OCI-LY3 (cell line): Measurements from ENCODE around the gene CREB5.

Experiments
- H2AFZ ChIP-seq: fragments of 200-600, 300-600 bp; shearing (Covaris generic); 2 replicates; pipeline ENCODE4 v1.6.0; 2014; ENCODE audit warnings: antibody characterized with exemption, low read depth, low read length
- H3K27ac ChIP-seq: fragments of 200-600, 300-600 bp; sonication (generic); 2 replicates; pipeline ENCODE4 v1.5.1; 2014; ENCODE audit warnings: mild to moderate bottlenecking, low read length, moderate library complexity, mixed read lengths
- H3K27me3 ChIP-seq: fragments of 200-600, 300-600 bp; sonication (generic); 2 replicates; pipeline ENCODE4 v1.6.1; 2014; ENCODE audit warnings: low read depth, low read length, mixed read lengths
- H3K36me3 ChIP-seq: fragments of 200-600, 300-600 bp; sonication (generic); replicated peaks from 2 replicates; pipeline ENCODE3; 2014; ENCODE audit warnings: low read depth, low read length, mixed read lengths
- H3K4me1 ChIP-seq: fragments of 300-600, 200-600 bp; sonication (generic); 2 replicates; pipeline ENCODE4 v1.6.1; 2014; ENCODE audit warnings: low read length, mixed read lengths
- H3K4me2 ChIP-seq: fragments of 200-600, 300-600 bp; sonication (generic); 2 replicates; pipeline ENCODE4 v1.6.1; 2014; ENCODE audit warnings: low read length, mixed read lengths
- H3K4me3 ChIP-seq: fragments of 300-600, 200-600 bp; sonication (generic); 2 replicates; pipeline ENCODE4 v1.5.1; 2014; ENCODE audit warnings: antibody characterized with exemption, mild to moderate bottlenecking, low read length, moderate library complexity
- H3K79me2 ChIP-seq: fragments of 300-600, 200-600 bp; shearing (Covaris generic); 2 replicates; pipeline ENCODE4 v1.6.1; 2014; ENCODE audit warnings: mild to moderate bottlenecking, low read length, mixed read lengths
- H3K9ac ChIP-seq: fragments of 300-600, 200-600 bp; shearing (Covaris generic); 2 replicates; pipeline ENCODE4 v1.6.0; 2014; ENCODE audit warnings: mild to moderate bottlenecking, low read length, moderate library complexity
- H3K9me3 ChIP-seq: fragments of 200-600, 300-600 bp; shearing (Covaris generic); 2 replicates; pipeline ENCODE4 v1.6.1; 2014; ENCODE audit warnings: low read length, mixed read lengths; ENCODE audit not compliant: insufficient read depth
- H4K20me1 ChIP-seq: fragments of 200-600, 300-600 bp; sonication (generic); 2 replicates; pipeline ENCODE4 v1.6.1; 2016; ENCODE audit warnings: low read length, mixed read lengths; ENCODE audit not compliant: insufficient read depth
- CTCF ChIP-seq: fragments of 200-600, 300-600 bp; sonication (generic); IDR thresholded peaks from 2 replicates; pipeline ENCODE4 v1.5.1; 2014; ENCODE audit warnings: antibody characterized with exemption, low read length, low read depth
- EZH2phosphoT487 ChIP-seq: fragments of 200-600 bp; shearing (Covaris generic); IDR thresholded peaks from 2 replicates; pipeline ENCODE4 v1.6.1; 2018; ENCODE audit warnings: antibody characterized with exemption, mixed run types, low read depth

CREB5 gene

GRCh38 chr7:28711114-28711513 is 298.8 kb downstream of the CREB5 start:
- Histone ChIP-seq H3K36me3 (no peaks in the 10 kb centered on the region), H4K20me1 (no peaks in the 10 kb centered on the region), H3K79me2 (no peaks in the 10 kb centered on the region), H3K9me3 (no peaks in the 10 kb centered on the region), H3K4me2 (no peak overlapping the region), H3K27ac (no peak overlapping the region), H2AFZ (no peak overlapping the region), H3K4me3 (no peak overlapping the region), H3K4me1 (peaks cover 9% of the 10 kb centered on the region), H3K27me3 (peaks cover 28% of the 10 kb centered on the region), H3K9ac (no peak overlapping the region)
- TF ChIP-seq EZH2phosphoT487: no peak
- TF ChIP-seq CTCF: no peak

- Histone ChIP-seq H3K4me3 (no peak overlapping the region), H4K20me1 (no peaks in the 10 kb centered on the region), H3K36me3 (no peaks in the 10 kb centered on the region), H3K4me1 (no peaks in the 10 kb centered on the region), H3K79me2 (no peaks in the 10 kb centered on the region), H3K27me3 (peaks cover 8% of the 10 kb centered on the region), H2AFZ (no peak overlapping the region), H3K9ac (no peak overlapping the region), H3K4me2 (no peak overlapping the region), H3K9me3 (no peaks in the 10 kb centered on the region), H3K27ac (no peak overlapping the region)
- no peak for TF ChIP-seq CTCF
- TF ChIP-seq EZH2phosphoT487: no peak
Observed at GRCh38 chr7:28714459-28715120, 302.3 kb downstream of the CREB5 start.

- H3K9me3 ChIP-seq: no peaks in the 10 kb centered on the region
- no peak overlapping the region for H3K27ac ChIP-seq
- H4K20me1 ChIP-seq: no peaks in the 10 kb centered on the region
- H3K36me3 ChIP-seq: no peaks in the 10 kb centered on the region
- no peak for TF ChIP-seq CTCF
- no peak for TF ChIP-seq EZH2phosphoT487
- H2AFZ ChIP-seq: no peak overlapping the region
- H3K9ac ChIP-seq: no peak overlapping the region
- H3K4me1 ChIP-seq: no peaks in the 10 kb centered on the region
- no peak overlapping the region for H3K4me2 ChIP-seq
- H3K4me3 ChIP-seq: no peak overlapping the region
- peaks cover 8% of the 10 kb centered on the region for H3K27me3 ChIP-seq
- H3K79me2 ChIP-seq: no peaks in the 10 kb centered on the region
Observed at GRCh38 chr7:28717445-28718054, 305.2 kb downstream of the CREB5 start.

- TF ChIP-seq EZH2phosphoT487 (no peak), CTCF (no peak)
- no peaks in the 10 kb centered on the region for H4K20me1 ChIP-seq
- H3K9me3 ChIP-seq: no peaks in the 10 kb centered on the region
- H3K36me3 ChIP-seq: no peaks in the 10 kb centered on the region
- no peak overlapping the region for H3K27ac ChIP-seq
- H2AFZ ChIP-seq: no peak overlapping the region
- H3K4me1 ChIP-seq: no peaks in the 10 kb centered on the region
- no peak overlapping the region for H3K4me3 ChIP-seq
- H3K79me2 ChIP-seq: no peaks in the 10 kb centered on the region
- H3K4me2 ChIP-seq: no peak overlapping the region
- peaks cover 8% of the 10 kb centered on the region for H3K27me3 ChIP-seq
- H3K9ac ChIP-seq: no peak overlapping the region
Observed at GRCh38 chr7:28718055-28718481, 305.8 kb downstream of the CREB5 start.
